Tibial artery (tissue), 4 donors: ENCODE results near the gene CKAP5.

Experiments
- DNase-seq, 2 donors: peaks; one replicate each; pipeline ENCODE4 v3.0.0-alpha.2; 2019
- H3K27ac ChIP-seq, 2 donors: fragments of 200-600 bp; sonication (generic) in 1 of 2; 1 replicate in 1 of 2; 2 replicates in 1 of 2; pipeline ENCODE4 v1.5.1; 2018 to 2019; ENCODE audit warnings: mild to moderate bottlenecking in 1 of 2
- H3K27me3 ChIP-seq, 2 donors: fragments of 200-600 bp; sonication (generic) in 1 of 2; one replicate each; pipeline versions ENCODE4 v1.5.1 to v1.6.0; 2016 to 2019
- H3K36me3 ChIP-seq, 3 donors: fragments of 200-600 bp; sonication (generic) in 2 of 3; one replicate each; pipeline ENCODE4 v1.5.1; 2016 to 2019; ENCODE audit warnings: mild to moderate bottlenecking in 2 of 3
- H3K4me1 ChIP-seq, 4 donors: fragments of 200-600 bp; sonication (generic) in 2 of 4; 1 replicate in 3 of 4; 2 replicates in 1 of 4; pipeline ENCODE4 v1.5.1; 2016 to 2019
- H3K4me3 ChIP-seq, 2 donors: fragments of 200-600 bp; sonication (generic) in 1 of 2; 1 replicate in 1 of 2; 2 replicates in 1 of 2; pipeline ENCODE4 v1.5.1; 2018 to 2019; ENCODE audit warnings: mild to moderate bottlenecking in 2 of 2
- H3K9me3 ChIP-seq, 3 donors: fragments of 200-600 bp; sonication (generic) in 1 of 3; one replicate each; pipeline ENCODE4 v1.5.1; 2016 to 2019
- CTCF ChIP-seq, 2 experiments: fragments of 200-600 bp in 1 of 2; fragments of 450-650 bp in 1 of 2; IDR thresholded peaks; one replicate each; pipeline ENCODE4 v1.5.1; 2017 to 2019; ENCODE audit warnings: antibody characterized with exemption in 2 of 2, mild to moderate bottlenecking in 1 of 2, moderate library complexity in 1 of 2
- intact Hi-C: fragments of 100-400 bp; cut with DNase I; formaldehyde crosslinking; loops from one replicate; pipeline ENCODE4 v1.15.0; 2023; ENCODE audit warnings: low total_unique reads

The CKAP5 gene

GRCh38 chr11:46840116-46840515 lies 6.0 kb downstream of the CKAP5 start:
- intact Hi-C loops, result no loop called here
- H3K4me3 ChIP-seq, result no peak overlapping the region
- no peak for DNase-seq
- H3K36me3 ChIP-seq, result no peaks in the 10 kb centered on the region
- no peak overlapping the region for H3K27ac ChIP-seq
- no peak for TF ChIP-seq CTCF (IDR thresholded peaks at IDR 0.05)
- peaks cover 0 to 14% (median 9%) of the 10 kb centered on the region in 4 donors for H3K4me1 ChIP-seq
- H3K9me3 ChIP-seq, result no peaks in the 10 kb centered on the region
- H3K27me3 ChIP-seq, result no peaks in the 10 kb centered on the region

- Histone ChIP-seq H3K9me3 (no peaks in the 10 kb centered on the region), H3K27me3 (no peaks in the 10 kb centered on the region), H3K4me1 (no peaks in the 10 kb centered on the region), H3K36me3 (no peaks in the 10 kb centered on the region), H3K27ac (no peak overlapping the region), H3K4me3 (no peak overlapping the region)
- TF ChIP-seq CTCF (IDR thresholded peaks at IDR 0.05), result no peak
- no peak for DNase-seq
- intact Hi-C loops, result no loop called here
Measured at GRCh38 chr11:46838501-46838900, 7.6 kb downstream of the CKAP5 start.

- no peak for DNase-seq
- Histone ChIP-seq H3K27ac (no peak overlapping the region), H3K36me3 (no peaks in the 10 kb centered on the region), H3K4me1 (no peaks in the 10 kb centered on the region), H3K4me3 (no peak overlapping the region), H3K27me3 (no peaks in the 10 kb centered on the region), H3K9me3 (no peaks in the 10 kb centered on the region)
- intact Hi-C loops, result no loop called here
- TF ChIP-seq CTCF (IDR thresholded peaks at IDR 0.05), result no peak
Measured at GRCh38 chr11:46837860-46838259, 8.2 kb downstream of the CKAP5 start.

- Histone ChIP-seq H3K27ac (no peak overlapping the region), H3K27me3 (no peaks in the 10 kb centered on the region), H3K4me1 (no peaks in the 10 kb centered on the region), H3K36me3 (no peaks in the 10 kb centered on the region), H3K9me3 (no peaks in the 10 kb centered on the region), H3K4me3 (no peak overlapping the region)
- DNase-seq, result no peak
- intact Hi-C loops, result no loop called here
- TF ChIP-seq CTCF (IDR thresholded peaks at IDR 0.05), result no peak
Measured at GRCh38 chr11:46836870-46837269, 9.2 kb downstream of the CKAP5 start.

- no peaks in the 10 kb centered on the region for H3K4me1 ChIP-seq
- no peaks in the 10 kb centered on the region for H3K36me3 ChIP-seq
- H3K9me3 ChIP-seq, result no peaks in the 10 kb centered on the region
- TF ChIP-seq CTCF (IDR thresholded peaks at IDR 0.05), result no peak
- intact Hi-C loops, result no loop called here
- H3K4me3 ChIP-seq, result no peak overlapping the region
- no peaks in the 10 kb centered on the region for H3K27me3 ChIP-seq
- no peak for DNase-seq
- H3K27ac ChIP-seq, result no peak overlapping the region
Measured at GRCh38 chr11:46836431-46836830, 9.6 kb downstream of the CKAP5 start.

- Histone ChIP-seq H3K27me3 (no peaks in the 10 kb centered on the region), H3K4me3 (no peak overlapping the region), H3K9me3 (no peaks in the 10 kb centered on the region), H3K27ac (no peak overlapping the region), H3K4me1 (no peaks in the 10 kb centered on the region), H3K36me3 (no peaks in the 10 kb centered on the region)
- DNase-seq, result no peak
- TF ChIP-seq CTCF (IDR thresholded peaks at IDR 0.05), result no peak
- intact Hi-C loops, result no loop called here
Measured at GRCh38 chr11:46835897-46836296, 10.2 kb downstream of the CKAP5 start.
